ENCODE data around the gene LMCD1.

The LMCD1 gene

DNA sequence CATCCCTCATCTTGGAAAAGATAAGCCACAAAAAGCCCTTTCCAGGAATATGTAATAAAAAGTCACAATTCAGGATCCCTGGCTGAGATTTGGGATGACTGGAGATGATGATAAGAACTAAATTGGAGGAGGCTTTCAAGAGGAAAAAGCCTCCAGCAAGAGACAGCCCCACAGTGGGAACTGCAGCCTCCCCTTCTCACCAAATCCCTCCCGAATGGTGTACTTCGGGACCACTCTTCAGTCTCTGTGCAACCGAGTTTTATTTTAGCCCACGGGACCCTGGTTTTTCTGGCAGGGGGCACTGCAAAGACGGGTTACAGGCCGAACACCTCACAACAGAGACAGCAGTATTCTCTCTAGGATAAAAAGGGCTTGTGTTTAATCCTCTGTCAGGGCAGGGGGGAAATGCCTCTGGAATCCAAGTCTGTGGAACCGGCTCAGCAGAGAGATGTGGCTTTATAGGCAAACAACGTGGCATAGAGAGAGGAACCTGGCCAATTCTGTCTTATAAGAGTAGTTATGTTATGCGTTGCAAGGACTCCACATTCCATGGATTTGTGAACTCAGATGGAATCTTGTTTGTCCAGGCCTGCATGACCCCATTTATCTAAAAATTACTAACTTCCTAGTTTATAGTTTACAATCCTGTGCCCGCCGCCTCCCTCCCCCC lies 1.2 kb upstream of the LMCD1 start:
- no peak overlapping the region for H3K4me2 ChIP-seq (ENCODE audit: low read length)
- no peak overlapping the region for H3K9ac ChIP-seq (ENCODE audit: low read length)
- H3K9me2 ChIP-seq (ENCODE audit: low read depth, low read length), result no peaks in the 10 kb centered on the region
- no peaks in the 10 kb centered on the region for H3K9me3 ChIP-seq (ENCODE audit: low read length)
- peaks cover 13% of the 10 kb centered on the region for H3K4me1 ChIP-seq (ENCODE audit: insufficient read depth, low read length, severe bottlenecking)
- no peak overlapping the region for H3K4me3 ChIP-seq (ENCODE audit: low read depth, low read length, poor library complexity, severe bottlenecking)
- H3F3A ChIP-seq (ENCODE audit: insufficient read depth, low read length), result no peaks in the 10 kb centered on the region
- no peak overlapping the region for H2AFZ ChIP-seq (ENCODE audit: low read length)
- no peaks in the 10 kb centered on the region for H3K79me2 ChIP-seq (ENCODE audit: insufficient read depth, low read length)
- H3K27me3 ChIP-seq (ENCODE audit: insufficient read depth, low read length), result no peaks in the 10 kb centered on the region
- no peaks in the 10 kb centered on the region for H4K20me1 ChIP-seq (ENCODE audit: insufficient read depth, low read length)
- H3K36me3 ChIP-seq (ENCODE audit: insufficient read depth, low read length), result no peaks in the 10 kb centered on the region
- H3K27ac ChIP-seq (ENCODE audit: low read depth, low read length, poor library complexity, severe bottlenecking), result no peak overlapping the region
- no peak for TF ChIP-seq EZH2 (IDR thresholded peaks at IDR 0.05; ENCODE audit: borderline replicate concordance, low read length)
- TF ChIP-seq, protein P1, sequence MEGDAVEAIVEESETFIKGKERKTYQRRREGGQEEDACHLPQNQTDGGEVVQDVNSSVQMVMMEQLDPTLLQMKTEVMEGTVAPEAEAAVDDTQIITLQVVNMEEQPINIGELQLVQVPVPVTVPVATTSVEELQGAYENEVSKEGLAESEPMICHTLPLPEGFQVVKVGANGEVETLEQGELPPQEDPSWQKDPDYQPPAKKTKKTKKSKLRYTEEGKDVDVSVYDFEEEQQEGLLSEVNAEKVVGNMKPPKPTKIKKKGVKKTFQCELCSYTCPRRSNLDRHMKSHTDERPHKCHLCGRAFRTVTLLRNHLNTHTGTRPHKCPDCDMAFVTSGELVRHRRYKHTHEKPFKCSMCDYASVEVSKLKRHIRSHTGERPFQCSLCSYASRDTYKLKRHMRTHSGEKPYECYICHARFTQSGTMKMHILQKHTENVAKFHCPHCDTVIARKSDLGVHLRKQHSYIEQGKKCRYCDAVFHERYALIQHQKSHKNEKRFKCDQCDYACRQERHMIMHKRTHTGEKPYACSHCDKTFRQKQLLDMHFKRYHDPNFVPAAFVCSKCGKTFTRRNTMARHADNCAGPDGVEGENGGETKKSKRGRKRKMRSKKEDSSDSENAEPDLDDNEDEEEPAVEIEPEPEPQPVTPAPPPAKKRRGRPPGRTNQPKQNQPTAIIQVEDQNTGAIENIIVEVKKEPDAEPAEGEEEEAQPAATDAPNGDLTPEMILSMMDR (IDR thresholded peaks at IDR 0.05; ENCODE audit: low read length), result 0 out of 2 replicates have a peak, but pooled peaks have one; percentile 8

DNA sequence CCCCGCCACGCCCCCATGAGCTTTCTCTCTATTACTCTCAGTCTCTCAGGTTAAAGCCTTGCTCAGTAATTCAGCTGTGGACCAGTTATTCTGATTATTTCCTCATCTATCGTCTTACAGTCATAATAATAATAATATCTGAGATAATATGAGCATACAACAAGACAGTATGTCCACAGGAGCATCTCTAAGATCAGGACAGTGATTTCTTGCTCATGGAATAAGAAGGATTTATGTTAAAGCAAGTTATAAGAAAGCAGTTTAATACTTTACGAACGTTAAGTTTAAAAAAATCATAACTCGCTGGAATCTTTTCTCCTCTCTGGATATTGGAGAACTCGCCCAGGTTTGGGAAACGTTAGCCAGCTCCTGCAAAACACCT lies 643 bp upstream of the LMCD1 start:
- no peaks in the 10 kb centered on the region for H3K27me3 ChIP-seq (ENCODE audit: insufficient read depth, low read length)
- no peaks in the 10 kb centered on the region for H3F3A ChIP-seq (ENCODE audit: insufficient read depth, low read length)
- H3K9ac ChIP-seq (ENCODE audit: low read length), result no peak overlapping the region
- H2AFZ ChIP-seq (ENCODE audit: low read length), result no peak overlapping the region
- H3K9me2 ChIP-seq (ENCODE audit: low read depth, low read length), result no peaks in the 10 kb centered on the region
- H3K4me3 ChIP-seq (ENCODE audit: low read depth, low read length, poor library complexity, severe bottlenecking), result no peak overlapping the region
- no peak overlapping the region for H3K4me2 ChIP-seq (ENCODE audit: low read length)
- H3K79me2 ChIP-seq (ENCODE audit: insufficient read depth, low read length), result no peaks in the 10 kb centered on the region
- no peak overlapping the region for H3K27ac ChIP-seq (ENCODE audit: low read depth, low read length, poor library complexity, severe bottlenecking)
- H3K9me3 ChIP-seq (ENCODE audit: low read length), result no peaks in the 10 kb centered on the region
- H3K36me3 ChIP-seq (ENCODE audit: insufficient read depth, low read length), result no peaks in the 10 kb centered on the region
- peaks cover 13% of the 10 kb centered on the region for H3K4me1 ChIP-seq (ENCODE audit: insufficient read depth, low read length, severe bottlenecking)
- TF ChIP-seq, protein P1 (IDR thresholded peaks at IDR 0.05; ENCODE audit: low read length), result no peak
- no peak for TF ChIP-seq EZH2 (IDR thresholded peaks at IDR 0.05; ENCODE audit: borderline replicate concordance, low read length)
- H4K20me1 ChIP-seq (ENCODE audit: insufficient read depth, low read length), result no peaks in the 10 kb centered on the region

DNA sequence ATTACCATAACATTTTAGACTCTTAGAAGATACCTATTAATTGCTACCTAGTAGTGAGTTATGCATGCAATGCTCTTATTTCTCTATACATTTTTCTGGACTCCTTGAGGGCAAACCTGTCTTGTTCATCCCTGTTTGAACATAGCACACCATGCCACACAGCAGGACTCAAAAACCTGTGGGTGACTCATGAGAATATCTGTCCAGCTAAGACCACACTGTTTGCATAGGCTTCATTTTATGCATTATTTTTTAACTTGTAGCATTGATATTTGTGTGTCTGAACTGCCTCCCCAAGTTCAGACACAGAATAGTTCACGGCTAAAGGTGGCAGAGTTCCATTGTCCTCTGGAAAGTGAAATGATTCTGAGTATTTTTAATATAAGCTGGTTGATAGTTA lies 1.8 kb downstream of the LMCD1 start:
- Histone ChIP-seq H2AFZ (ENCODE audit: low read length) (no peak overlapping the region), H3K27ac (ENCODE audit: low read depth, low read length, poor library complexity, severe bottlenecking) (no peak overlapping the region), H3K9ac (ENCODE audit: low read length) (no peak overlapping the region), H3K4me1 (ENCODE audit: insufficient read depth, low read length, severe bottlenecking) (peaks cover 13% of the 10 kb centered on the region), H3F3A (ENCODE audit: insufficient read depth, low read length) (no peaks in the 10 kb centered on the region), H3K79me2 (ENCODE audit: insufficient read depth, low read length) (no peaks in the 10 kb centered on the region), H4K20me1 (ENCODE audit: insufficient read depth, low read length) (no peaks in the 10 kb centered on the region), H3K9me2 (ENCODE audit: low read depth, low read length) (no peaks in the 10 kb centered on the region), H3K36me3 (ENCODE audit: insufficient read depth, low read length) (no peaks in the 10 kb centered on the region), H3K9me3 (ENCODE audit: low read length) (no peaks in the 10 kb centered on the region), H3K27me3 (ENCODE audit: insufficient read depth, low read length) (no peaks in the 10 kb centered on the region), H3K4me2 (ENCODE audit: low read length) (no peak overlapping the region), H3K4me3 (ENCODE audit: low read depth, low read length, poor library complexity, severe bottlenecking) (no peak overlapping the region)
- no peak for TF ChIP-seq EZH2 (IDR thresholded peaks at IDR 0.05; ENCODE audit: borderline replicate concordance, low read length)
- TF ChIP-seq, protein P1 (IDR thresholded peaks at IDR 0.05; ENCODE audit: low read length), result no peak
